GM19438 (cell line): ENCODE results near the gene BICD1.

Experiments used
- ATAC-seq: cut with Tn5 transposase; IDR thresholded peaks from one replicate; pipeline ENCODE4 v1.9.1; 2021; ENCODE audit warnings: low read depth; ENCODE audit not compliant: unreplicated experiment

The BICD1 gene

DNA sequence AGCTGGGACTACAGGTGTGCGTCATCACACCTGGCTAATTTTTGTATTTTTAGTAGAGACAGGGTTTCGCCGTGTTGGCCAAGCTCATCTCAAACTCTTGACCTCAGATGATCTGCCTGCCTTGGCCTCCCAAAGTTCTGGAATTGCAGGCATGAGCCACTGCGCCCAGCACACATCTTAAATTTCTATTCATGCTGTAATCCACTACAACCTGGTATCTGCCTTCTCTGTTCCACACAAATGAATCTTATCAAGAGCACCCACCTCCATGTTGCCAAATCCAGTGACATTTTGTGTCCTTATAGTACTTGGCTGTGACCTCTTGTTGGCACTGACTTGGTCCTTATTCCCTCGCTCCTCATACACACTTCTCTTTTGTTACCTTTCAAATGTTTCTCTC is 5.8 kb upstream of the BICD1 start:
- ATAC-seq = no peak

DNA sequence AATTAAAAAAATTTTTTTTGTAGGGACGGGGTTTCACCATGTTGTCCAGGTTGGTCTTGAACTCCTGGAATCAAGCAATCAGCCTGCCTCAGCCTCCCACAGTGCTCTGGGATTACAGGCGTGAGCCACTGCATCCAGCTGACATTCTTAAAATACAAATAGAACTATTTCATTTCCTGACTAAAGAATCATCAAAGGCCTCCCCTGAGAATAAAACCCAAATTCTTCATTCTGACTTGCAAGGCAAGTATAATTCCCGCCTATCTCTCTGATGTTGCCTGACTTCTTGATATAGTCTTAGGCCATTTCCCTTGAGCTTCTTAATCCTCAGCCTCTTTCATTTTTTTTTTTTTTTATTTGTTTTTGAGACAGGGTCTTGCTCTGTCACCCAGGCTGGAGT is 4.4 kb upstream of the BICD1 start:
- no peak for ATAC-seq

DNA sequence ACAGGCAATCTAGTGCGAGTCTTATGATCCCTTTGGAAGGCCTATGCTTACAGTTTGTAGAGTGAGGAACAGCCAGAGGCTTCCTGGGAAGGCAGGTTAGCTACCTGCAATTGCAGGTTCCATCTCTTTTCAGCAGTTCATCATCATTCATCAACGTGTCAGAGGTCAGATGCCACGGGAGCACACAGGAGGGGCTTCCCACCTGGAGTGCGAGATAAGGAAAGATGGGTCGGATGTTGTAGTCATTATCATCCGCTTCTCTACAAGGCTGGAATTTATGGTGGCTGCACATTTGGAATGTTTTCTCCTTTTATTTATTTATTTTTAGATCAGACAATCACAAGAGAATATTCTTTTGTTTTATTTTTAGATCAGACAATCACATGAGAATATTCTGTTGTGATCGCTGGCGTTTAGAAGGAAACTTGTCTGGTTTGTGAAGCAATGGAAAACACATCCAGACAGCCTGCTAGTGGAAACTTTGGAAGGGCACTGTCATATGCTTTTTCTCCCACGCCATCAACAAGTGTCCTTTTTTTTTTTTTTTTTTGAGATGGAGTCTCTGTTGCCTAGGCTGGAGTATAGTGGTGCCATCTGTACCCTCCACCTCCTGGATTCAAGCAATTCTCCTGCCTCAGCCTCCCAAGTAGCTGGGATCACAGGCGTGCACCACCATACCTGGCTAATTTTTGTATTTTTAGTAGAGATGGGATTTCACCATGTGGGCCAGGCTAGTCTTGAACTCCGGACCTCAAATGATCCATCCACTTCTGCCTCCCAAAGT is 1.9 kb upstream of the BICD1 start:
- no peak for ATAC-seq

DNA sequence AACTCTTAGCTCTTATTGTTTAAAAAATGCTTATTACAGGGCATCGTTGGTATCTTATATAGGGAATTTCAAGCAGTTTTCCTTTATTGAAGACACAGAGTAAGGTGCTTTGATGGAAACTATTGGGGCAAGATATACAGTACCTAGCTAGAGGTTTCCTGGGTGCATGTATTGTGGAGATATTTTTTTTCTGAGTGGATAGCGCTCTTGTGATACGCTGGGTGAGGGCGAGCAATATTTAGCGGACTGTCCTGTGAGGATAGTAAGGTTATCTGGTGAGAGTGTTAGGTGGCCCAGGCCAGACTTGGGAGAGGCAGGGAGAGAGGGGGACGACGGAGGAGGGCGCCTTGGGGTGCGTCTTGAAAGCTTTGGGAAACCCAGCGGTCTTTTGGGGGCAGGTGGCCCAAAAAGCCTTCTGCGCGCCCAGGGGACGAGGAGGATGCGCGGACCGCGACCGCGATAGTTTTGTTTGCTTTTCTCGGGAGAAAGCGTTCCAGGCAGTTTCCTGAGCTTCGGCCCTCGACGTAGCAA is 596 bp upstream of the BICD1 start:
- ATAC-seq = no peak

DNA sequence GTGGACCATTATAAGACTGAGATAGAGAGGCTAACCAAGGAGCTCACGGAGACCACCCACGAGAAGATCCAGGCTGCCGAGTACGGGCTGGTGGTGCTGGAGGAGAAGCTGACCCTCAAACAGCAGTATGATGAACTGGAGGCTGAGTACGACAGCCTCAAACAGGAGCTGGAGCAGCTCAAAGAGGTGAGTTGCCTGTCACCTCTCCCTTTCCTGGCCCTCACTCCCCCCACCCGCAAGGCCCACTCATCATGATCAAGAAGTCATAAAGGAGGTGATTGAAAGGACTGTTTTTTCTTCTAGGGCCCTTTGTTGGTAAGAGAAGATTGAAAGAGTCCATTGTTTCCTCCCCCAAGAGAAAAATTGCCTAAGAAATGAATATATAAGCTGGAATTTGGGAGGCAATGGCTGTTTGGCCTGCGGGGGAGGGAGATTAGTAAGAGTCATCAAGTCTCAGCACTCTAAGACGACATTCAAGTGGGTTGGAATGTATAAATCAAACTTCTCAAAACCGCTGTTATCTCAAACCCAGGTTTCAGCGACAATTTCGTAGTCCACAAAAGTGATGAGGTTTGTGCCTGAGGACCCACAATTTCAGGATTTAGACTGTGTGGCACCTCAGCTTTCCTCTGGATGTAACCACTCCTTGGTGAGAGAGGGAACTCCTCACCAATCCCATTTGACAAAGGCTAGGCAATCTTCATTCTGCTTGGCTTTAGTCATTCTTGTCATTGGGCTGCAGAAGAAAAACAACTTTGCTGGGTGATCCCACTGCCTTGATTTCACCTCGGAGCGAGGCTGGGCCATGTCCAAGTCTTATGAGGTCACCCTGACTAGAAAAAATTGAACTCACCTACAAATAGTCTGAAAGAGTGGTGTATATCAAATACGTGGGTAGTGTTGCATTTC is 966 bp downstream of the BICD1 start:
- no peak for ATAC-seq

DNA sequence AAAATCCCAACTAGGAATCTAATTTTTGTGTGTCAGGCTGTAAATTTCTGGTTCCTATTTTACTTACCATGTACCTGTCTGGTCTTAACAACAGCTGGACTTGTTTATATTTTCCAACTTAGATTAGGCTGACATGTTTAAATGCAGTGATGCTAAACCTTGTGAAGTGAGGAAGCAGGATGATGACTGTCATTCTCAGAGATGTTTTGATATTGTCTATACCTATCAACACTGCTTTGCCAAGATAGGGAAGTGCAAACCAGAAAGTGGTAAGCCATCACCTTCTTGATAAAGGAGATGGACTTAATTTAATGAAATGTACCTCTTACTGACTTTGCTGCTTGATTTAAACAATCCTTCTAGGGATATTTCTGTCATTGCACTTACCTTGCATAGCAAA is 2.1 kb downstream of the BICD1 start:
- no peak for ATAC-seq

DNA sequence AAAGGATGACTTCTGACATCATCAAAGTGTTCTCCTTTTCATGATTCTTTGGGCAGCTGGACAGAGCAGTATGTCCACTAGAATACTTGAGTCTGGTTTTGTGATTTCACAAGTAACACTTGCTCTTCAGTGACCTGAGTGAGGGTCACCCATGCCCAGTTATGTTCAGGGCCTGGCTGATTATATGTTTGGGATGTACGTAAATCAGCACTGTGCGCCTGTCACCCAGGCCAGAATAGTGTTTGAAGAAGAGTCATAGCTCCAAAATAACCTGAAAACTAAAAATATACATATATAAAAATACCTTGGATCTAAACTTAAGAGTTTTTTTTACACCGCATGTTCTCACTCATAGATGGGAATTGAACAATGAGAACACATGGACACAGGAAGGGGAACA is 3.8 kb downstream of the BICD1 start:
- ATAC-seq = no peak

DNA sequence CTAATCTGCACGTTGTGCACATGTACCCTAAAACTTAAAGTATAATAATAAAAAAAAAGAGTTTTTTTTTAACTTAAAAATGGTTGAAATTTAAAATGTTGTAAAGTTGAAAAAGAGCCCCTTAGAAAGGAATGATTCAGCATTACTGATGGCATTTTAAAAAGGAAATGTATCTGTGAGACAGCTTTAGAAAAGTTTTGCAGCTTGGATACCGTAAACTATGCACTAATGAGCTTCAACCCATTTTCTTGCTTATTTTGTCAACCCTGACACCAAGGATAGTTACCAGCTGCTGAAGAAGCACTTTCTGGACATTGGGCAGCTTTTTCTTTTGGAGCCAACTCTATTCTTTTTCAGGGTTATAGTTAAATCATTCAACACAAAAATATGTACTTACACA is 4.3 kb downstream of the BICD1 start:
- ATAC-seq = no peak

DNA sequence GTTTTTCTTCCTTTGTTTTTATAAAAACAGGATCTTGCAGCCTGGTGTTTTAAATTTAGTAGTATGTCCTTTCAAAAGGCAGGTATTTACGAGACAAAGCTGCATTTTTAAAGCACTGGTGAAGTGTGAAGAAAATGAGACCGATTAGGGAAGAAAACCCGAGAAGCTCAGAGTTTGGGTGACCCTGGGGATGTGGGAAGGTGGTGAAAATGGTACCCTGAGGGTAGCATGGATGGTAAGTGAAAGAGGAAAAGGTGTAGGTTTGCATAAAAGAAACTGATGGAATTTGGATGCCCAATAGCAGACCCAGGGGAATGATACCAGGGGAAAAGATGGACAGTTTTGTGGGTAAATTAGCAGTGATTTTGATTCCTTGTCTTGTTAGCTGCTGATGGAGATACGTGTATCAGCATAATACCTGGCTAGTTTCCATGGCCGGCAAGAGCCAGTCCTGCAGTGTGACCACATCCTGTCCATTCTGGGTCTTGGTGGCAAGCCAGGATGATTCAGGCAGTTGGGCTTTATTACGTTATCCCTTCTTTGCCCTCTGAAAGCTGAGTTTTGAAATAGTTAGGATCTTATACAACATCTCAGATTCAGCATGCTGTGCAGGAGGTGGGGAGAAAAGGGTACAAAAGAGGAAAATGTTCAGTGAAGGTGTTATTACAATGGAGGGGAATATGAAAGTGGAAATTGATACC is 8.9 kb downstream of the BICD1 start:
- ATAC-seq = no peak

DNA sequence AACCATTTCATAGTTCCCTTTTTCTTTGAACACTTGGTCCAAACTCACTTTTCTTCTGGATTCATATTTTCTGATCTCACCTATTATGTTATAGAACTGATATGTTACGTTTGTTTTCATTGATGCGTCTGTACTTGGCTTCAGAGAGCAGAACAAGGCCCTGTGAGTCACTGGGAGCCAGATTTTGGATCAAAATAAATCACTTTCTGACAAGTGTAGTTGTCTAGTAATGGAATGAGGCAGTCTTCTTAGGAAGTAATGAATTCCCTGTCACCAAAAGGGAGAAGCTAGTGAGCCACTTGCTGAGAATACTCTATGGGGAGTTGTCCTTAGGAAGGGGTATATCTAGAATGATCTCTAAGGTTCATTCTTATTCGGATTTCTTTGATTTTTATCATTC is 10.2 kb downstream of the BICD1 start:
- ATAC-seq = no peak

DNA sequence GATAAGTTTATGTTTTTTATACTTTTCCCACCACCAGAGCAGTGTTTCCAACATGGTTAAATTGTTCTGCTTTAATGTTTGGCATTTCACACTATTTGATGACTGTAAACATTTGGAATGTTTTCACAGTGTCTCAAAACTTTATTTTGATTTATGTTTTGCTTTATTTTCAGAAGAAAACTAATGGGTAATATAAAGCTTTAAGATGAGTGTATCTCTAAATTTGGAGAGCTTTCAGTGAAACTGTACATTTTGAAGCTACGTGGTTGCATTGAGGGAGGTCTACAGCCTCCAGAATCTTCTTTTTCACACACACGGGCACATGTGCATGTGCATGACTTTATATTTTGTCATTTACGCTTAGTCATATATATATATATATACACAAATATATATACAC is 10.7 kb downstream of the BICD1 start:
- no peak for ATAC-seq

DNA sequence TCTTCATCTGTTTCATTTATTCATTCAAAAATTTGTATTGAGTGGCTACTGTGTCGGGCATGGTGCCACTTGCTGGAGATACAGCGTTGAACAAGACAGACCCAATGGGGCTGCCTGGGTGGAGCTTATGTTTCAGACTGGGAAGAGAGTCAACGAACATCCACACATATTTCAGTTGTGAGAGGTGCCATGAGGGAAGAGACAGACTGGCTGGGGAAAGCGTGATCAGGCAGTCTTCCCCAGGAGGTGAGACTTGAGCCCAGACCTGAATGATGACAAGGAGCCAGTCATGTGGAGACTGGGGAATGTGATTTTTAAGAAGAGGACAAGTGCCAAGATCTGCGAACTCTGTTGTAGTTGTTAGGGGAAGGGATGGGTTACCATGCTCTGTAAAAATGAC is 12.2 kb downstream of the BICD1 start:
- ATAC-seq = no peak

DNA sequence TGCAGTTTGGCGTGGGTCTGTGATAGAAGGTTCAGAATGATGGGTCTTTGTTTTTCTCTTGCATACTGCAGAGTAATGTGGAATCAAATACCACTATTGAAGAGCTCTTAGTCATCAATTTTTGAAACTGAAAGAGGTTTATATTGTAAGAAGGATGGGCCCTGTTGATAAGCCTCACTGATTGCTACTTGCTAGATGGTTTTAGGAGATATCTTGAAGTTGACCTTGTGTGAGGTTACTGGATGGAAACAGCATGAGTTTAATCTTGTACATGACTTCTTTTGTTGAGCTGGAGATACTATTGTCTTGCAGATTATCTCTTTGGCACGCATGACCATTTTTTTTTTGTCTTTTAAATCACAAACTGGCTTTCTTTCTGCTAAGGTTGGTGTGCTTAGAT is 13.8 kb downstream of the BICD1 start:
- ATAC-seq = peak; percentile 76

DNA sequence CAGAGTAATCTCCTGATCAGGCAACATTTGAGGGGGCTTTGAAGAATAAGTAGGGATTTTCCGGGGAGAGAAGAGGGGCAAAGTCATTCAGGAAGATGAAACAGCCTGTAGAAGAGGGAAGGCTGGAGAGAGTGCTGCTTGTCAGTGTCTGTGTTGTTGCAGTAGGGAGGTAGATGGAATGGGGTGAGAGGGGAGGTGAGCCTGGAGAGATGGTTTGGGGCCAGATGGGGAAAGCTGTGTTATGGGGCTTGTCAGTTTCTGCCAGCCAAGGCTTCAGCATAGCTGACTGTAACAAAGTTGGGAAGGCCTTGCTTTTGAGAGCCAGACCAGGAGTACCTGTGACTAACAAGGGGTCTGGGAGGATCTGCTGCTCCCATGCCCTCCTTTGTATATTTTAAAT is 18.0 kb downstream of the BICD1 start:
- ATAC-seq = no peak

DNA sequence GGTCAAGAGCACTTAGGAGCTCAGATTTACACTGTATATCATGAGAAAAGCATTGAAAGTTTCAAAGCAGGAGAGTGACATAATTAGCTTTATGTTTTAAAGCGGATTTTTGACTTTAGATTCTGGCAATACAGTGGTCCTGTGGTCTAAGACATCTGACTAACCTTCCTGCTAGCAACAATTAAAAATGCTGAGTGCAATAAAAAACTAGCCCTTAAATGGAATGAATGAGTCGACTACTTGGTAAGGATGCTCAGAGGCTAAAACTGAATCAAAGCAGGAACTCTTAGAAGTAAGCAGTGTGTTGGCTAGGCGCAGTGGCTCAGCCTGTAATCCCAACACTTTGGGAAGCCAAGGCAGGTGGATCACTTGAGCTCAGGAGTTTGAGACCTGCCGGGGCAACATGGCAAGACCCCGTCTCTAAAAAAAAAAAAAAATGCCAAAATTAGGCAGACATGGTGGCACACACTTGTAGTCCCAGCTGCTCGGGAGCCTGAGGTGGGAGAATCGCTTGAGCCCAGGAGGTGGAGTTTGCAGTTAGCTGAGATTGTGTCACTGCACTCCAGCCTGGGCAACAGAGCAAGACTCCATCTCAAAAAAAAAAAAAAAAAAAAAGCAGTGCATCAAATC is 18.9 kb downstream of the BICD1 start:
- ATAC-seq = no peak

DNA sequence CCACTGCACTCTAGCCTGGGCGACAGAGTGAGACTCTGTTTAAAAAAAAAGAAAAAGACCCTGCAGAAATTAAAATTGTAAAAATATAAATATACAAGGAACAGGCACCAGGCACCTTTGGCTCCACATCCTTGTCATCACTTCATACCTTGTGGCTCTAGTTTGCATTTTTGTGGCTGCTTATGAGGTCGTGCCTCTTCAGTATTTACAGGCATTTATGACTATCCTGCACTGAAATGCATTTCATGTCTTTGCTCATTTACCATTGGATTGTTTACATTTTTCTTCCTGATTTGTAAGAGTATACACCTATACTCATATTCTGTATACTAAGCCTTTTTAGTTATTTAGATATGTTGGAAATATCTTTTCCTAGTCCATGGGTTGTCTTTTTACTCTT is 20.1 kb downstream of the BICD1 start:
- no peak for ATAC-seq

DNA sequence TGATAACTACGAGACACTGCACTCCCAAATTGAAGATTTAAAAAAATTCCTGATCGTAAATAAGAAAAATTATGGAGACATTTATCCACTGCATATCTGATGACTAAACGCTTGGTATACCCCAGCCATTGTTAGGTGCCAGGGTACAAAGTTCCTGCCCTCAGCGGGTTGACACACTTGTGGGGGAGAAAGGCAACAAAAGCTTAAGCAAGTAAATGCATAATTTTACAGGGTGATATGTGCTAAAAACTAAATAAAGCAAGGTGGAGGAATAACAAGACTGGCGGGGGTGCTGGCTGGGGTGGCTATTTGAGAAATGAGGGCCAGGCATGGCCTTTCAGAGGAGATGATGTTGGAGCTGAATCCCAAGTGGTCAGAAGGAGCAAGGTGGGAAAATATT is 25.0 kb downstream of the BICD1 start:
- ATAC-seq = no peak

DNA sequence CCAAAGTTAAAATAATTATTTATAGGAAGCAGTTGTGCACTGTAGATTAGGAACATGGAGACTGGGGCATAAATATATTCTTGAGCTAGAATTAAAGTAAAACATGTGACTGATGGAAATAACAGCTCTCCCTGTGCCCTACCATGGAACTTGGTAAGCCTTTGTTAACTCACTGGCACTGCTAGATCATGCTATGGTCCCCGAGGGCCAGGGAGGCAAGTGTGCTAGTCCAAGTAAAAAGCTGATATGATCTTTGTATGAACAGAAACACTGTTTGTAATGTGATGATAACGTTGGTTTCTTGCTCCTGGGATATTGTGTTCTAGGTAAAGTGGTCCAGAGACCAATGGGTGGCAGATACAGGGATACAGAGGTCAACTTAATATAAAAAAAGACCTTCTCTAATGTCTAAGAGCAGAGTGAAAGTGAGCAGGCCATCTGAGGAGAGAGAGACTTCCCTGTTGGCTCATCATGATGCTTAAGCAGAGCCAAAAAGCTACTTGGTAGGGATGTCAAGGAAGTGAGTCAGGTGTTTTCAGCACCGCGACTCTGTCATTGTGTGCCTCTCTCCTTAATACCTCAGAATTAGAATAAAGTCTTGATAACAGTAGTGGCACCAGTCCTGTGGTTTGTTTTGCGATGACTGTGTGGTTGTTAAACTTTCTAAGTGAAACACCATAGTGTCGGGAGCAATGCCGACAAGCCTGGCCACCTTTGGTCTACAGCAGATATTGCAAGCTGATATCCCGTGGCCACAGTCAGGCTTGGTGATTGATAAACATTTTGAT is 27.6 kb downstream of the BICD1 start:
- peak; percentile 54 for ATAC-seq

DNA sequence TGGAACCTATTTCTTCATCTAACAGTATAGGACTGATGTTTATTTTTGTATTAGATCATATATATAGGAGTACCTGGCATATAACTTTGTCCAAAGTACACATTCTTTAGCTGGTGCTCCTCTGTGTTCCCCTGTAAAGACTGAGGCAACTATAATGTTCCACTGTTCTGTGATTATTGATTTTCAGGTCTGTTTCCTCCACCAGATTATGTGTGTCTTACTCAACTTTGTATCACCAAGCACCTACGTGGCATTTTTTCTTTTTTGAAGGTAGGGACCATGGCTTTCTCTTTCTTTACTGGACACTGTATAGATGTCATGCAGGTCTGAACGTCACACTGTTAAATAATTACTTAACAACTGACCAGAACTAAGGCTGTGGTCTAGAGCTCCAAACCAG is 29.3 kb downstream of the BICD1 start:
- no peak for ATAC-seq

DNA sequence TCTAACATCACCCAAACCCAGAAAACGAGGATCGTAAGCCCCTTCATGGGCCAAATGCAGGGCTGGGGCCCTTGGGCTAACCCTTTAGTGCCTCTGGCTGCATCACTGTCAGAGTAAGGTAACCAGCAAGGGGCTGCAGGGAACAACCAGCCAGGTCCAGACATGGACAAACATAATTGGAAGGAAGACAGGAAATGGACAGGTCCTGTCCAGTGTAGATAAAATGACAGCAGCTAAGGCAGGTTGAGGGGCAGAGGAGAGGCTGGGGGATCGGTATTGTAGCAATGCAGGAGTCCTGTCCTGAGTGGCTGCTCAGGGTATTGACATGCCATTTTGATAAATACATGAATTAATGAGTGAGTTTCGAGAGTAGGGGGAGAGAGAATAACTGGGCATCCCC is 29.8 kb downstream of the BICD1 start:
- ATAC-seq = no peak
